H1 (cell line): Measurements from ENCODE around the gene NKAIN2. TPM values are rescaled to one million over a fixed set of nuclear protein-coding genes. Genes with fewer than 3 reads are reported as not detected.

Experiments used
- EGR1 ChIP-seq: IDR thresholded peaks from 2 replicates; pipeline ENCODE4 v1.6.1; 2011; ENCODE audit warnings: low read depth, low read length, borderline replicate concordance
- RBBP5 ChIP-seq: IDR thresholded peaks from 2 replicates; pipeline ENCODE4 v1.7.1; 2012; ENCODE audit warnings: low read depth, mild to moderate bottlenecking, inconsistent platforms, low read length, moderate library complexity, borderline replicate concordance
- SP1 ChIP-seq: IDR thresholded peaks from 2 replicates; pipeline ENCODE4 v1.6.1; 2011; ENCODE audit warnings: low read depth, low read length
- TEAD4 ChIP-seq: IDR thresholded peaks from 2 replicates; pipeline ENCODE4 v1.6.1; 2012; ENCODE audit warnings: low read depth, low read length, inconsistent platforms, mixed read lengths
- polyA plus RNA-seq, 7 experiments: library from polyadenylated mRNA; depleted of rRNA in 3 of 7; stranded (reverse) in 5 of 7; unstranded in 2 of 7; fragments of >200 nt in 5 of 7; fragments of 200-250 nt in 2 of 7; gene quantifications; 1 replicate in 5 of 7; 2 replicates in 1 of 7; 4 replicates in 1 of 7; pipeline versions ENCODE4 v1.2.1 to v1.2.3, GENCODE V29; 2011 to 2013; ENCODE audit warnings: missing spikeins in 2 of 7, mixed read lengths in 2 of 7
- total RNA-seq: library from RNA; stranded (reverse); fragmentation: NEBNext Ultra II Directional; extraction: Animal tissue kit (Norgen Biotek cat#: 25700); gene quantifications from 2 replicates; pipeline ENCODE4 v1.2.1, GENCODE V29; 2021
- TF ChIP-seq, protein P1 (sequence below): fragments of 300-600 bp; sonication (generic); IDR thresholded peaks from 2 replicates; pipeline ENCODE4 v1.7.1; 2012; ENCODE audit warnings: low read length, moderate library complexity, mild to moderate bottlenecking, inconsistent platforms; ENCODE audit not compliant: insufficient replicate concordance
- TF ChIP-seq, protein P2 (sequence below): IDR thresholded peaks from 2 replicates; pipeline ENCODE4 v1.6.1; 2012; ENCODE audit warnings: low read length, inconsistent platforms

Gene NKAIN2
- total and polyA plus RNA-seq, 2 of the 8 experiments (the other 6 are each of a cell fraction or from before 2014, with no cell fraction given): 0.20 to 0.34 TPM

DNA sequence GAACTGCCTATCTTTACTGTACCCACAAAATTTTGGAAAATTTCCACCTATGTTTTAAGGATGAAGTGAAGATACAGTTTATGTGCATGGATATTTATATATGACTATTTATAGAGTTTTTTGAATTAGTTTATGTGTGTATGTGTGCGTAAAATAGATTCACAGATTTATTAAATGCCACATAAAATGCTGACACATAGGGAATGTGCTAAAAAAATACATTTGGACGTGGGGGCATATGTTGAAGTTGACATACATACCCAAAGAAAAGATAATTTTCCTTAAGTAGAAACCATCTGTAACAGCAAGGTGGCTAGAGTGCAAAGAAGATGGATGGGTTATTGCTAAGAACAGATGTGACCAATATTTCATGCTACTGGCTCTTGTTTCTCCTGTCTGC, 856.5 kb downstream of the NKAIN2 start (continued):
- TF ChIP-seq, protein P1, sequence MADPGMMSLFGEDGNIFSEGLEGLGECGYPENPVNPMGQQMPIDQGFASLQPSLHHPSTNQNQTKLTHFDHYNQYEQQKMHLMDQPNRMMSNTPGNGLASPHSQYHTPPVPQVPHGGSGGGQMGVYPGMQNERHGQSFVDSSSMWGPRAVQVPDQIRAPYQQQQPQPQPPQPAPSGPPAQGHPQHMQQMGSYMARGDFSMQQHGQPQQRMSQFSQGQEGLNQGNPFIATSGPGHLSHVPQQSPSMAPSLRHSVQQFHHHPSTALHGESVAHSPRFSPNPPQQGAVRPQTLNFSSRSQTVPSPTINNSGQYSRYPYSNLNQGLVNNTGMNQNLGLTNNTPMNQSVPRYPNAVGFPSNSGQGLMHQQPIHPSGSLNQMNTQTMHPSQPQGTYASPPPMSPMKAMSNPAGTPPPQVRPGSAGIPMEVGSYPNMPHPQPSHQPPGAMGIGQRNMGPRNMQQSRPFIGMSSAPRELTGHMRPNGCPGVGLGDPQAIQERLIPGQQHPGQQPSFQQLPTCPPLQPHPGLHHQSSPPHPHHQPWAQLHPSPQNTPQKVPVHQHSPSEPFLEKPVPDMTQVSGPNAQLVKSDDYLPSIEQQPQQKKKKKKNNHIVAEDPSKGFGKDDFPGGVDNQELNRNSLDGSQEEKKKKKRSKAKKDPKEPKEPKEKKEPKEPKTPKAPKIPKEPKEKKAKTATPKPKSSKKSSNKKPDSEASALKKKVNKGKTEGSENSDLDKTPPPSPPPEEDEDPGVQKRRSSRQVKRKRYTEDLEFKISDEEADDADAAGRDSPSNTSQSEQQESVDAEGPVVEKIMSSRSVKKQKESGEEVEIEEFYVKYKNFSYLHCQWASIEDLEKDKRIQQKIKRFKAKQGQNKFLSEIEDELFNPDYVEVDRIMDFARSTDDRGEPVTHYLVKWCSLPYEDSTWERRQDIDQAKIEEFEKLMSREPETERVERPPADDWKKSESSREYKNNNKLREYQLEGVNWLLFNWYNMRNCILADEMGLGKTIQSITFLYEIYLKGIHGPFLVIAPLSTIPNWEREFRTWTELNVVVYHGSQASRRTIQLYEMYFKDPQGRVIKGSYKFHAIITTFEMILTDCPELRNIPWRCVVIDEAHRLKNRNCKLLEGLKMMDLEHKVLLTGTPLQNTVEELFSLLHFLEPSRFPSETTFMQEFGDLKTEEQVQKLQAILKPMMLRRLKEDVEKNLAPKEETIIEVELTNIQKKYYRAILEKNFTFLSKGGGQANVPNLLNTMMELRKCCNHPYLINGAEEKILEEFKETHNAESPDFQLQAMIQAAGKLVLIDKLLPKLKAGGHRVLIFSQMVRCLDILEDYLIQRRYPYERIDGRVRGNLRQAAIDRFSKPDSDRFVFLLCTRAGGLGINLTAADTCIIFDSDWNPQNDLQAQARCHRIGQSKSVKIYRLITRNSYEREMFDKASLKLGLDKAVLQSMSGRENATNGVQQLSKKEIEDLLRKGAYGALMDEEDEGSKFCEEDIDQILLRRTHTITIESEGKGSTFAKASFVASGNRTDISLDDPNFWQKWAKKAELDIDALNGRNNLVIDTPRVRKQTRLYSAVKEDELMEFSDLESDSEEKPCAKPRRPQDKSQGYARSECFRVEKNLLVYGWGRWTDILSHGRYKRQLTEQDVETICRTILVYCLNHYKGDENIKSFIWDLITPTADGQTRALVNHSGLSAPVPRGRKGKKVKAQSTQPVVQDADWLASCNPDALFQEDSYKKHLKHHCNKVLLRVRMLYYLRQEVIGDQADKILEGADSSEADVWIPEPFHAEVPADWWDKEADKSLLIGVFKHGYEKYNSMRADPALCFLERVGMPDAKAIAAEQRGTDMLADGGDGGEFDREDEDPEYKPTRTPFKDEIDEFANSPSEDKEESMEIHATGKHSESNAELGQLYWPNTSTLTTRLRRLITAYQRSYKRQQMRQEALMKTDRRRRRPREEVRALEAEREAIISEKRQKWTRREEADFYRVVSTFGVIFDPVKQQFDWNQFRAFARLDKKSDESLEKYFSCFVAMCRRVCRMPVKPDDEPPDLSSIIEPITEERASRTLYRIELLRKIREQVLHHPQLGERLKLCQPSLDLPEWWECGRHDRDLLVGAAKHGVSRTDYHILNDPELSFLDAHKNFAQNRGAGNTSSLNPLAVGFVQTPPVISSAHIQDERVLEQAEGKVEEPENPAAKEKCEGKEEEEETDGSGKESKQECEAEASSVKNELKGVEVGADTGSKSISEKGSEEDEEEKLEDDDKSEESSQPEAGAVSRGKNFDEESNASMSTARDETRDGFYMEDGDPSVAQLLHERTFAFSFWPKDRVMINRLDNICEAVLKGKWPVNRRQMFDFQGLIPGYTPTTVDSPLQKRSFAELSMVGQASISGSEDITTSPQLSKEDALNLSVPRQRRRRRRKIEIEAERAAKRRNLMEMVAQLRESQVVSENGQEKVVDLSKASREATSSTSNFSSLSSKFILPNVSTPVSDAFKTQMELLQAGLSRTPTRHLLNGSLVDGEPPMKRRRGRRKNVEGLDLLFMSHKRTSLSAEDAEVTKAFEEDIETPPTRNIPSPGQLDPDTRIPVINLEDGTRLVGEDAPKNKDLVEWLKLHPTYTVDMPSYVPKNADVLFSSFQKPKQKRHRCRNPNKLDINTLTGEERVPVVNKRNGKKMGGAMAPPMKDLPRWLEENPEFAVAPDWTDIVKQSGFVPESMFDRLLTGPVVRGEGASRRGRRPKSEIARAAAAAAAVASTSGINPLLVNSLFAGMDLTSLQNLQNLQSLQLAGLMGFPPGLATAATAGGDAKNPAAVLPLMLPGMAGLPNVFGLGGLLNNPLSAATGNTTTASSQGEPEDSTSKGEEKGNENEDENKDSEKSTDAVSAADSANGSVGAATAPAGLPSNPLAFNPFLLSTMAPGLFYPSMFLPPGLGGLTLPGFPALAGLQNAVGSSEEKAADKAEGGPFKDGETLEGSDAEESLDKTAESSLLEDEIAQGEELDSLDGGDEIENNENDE: no peak
- TF ChIP-seq SP1 (no peak), RBBP5 (no peak), TEAD4 (no peak), EGR1 (no peak)
- TF ChIP-seq, protein P2, sequence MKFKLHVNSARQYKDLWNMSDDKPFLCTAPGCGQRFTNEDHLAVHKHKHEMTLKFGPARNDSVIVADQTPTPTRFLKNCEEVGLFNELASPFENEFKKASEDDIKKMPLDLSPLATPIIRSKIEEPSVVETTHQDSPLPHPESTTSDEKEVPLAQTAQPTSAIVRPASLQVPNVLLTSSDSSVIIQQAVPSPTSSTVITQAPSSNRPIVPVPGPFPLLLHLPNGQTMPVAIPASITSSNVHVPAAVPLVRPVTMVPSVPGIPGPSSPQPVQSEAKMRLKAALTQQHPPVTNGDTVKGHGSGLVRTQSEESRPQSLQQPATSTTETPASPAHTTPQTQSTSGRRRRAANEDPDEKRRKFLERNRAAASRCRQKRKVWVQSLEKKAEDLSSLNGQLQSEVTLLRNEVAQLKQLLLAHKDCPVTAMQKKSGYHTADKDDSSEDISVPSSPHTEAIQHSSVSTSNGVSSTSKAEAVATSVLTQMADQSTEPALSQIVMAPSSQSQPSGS: no peak
